DMS79 (cell line): ENCODE data around the gene MIA2.
"Not testable (repeated sequence)": the region's sequence is repeated elsewhere in the genome, so short reads cannot be mapped to it uniquely, and the experiment has no call there.

Experiments
- DNase-seq: peaks from one replicate; lab custom pipeline; 2025; lab: John Stamatoyannopoulos, UW

Gene MIA2

GRCh38 chr14:39231751-39232553 lies 1.8 kb upstream of the MIA2 start:
- DNase-seq = not testable (repeated sequence)

GRCh38 chr14:39232554-39233415 lies 930 bp upstream of the MIA2 start:
- DNase-seq = no peak

DNA sequence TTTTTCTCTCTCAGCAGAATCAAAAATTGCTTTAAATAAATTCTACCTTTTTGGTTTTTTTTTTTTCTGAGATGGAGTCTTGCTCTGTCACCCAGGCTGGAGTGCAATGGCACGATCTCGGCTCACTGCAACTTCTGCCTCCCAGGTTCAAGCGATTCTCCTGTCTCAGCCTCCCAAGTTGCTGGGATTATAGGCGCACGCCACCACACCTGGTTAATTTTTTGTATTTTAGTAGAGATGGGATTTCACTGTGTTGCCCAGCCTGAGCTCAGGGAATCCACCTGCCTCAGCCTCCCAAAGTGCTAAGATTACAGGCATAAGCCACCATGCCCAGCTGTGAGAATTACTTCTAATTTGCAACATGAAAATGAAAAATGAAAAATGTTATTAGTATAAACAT lies 1.3 kb downstream of the MIA2 start:
- DNase-seq = not testable (repeated sequence)

DNA sequence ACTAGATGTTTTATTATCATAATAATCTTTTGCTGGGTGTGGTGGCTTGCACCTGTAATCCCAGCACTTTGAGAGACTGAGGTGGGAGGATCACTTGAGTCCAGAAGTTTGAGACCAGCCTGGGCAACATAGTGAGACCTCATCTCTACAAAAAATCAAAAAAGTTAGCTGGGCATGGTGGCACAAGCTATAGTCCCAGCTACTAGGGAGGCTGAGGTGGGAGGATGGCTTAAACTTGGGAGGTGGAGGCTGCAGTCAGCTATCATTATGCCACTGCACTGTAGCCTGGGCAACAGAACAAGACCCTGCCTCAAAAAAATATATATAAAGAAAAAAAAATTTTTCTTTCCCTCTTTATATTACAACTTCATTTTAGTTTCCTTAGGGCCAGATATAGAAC lies 1.8 kb downstream of the MIA2 start:
- not testable (repeated sequence) for DNase-seq

DNA sequence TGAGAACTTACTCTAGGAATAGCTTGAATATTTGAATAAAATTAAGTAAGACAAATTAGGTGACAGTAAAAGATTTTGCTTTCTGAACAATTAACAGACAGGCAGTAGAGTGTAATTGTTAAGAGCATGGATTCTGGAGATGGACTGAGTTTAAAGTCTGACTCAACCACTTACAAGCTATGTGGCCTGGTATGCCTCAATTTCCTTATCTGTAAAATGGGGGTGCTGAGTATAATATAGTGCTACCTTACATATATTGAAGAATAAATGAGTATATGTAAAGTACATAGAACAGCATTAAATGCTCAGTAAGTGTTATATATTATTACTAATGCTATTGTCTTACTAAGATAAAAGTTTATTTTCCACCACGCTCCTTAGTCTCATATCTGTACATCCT lies 7.1 kb downstream of the MIA2 start:
- DNase-seq = no peak

DNA sequence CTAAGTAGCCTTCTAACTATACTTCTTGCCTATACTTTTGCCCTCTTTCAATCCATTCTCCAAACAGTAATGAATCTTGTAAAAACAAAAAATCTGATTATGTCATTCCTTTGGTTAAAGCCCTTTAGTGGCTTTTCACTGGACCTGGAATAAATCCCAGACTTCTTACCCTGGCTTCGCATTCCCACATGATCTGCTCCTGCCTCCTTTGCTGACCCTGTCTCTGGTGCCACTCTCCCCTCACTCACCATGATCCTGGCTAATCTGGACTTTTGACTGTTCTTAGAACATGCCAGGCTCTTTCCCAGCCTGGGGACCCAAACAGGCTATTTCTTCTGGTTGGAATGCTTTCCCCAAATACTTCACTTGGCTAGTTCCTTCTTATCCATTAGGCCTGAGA lies 7.9 kb downstream of the MIA2 start:
- no peak for DNase-seq

- no peak for DNase-seq
Measured at GRCh38 chr14:39243831-39244230, 10.1 kb downstream of the MIA2 start.

DNA sequence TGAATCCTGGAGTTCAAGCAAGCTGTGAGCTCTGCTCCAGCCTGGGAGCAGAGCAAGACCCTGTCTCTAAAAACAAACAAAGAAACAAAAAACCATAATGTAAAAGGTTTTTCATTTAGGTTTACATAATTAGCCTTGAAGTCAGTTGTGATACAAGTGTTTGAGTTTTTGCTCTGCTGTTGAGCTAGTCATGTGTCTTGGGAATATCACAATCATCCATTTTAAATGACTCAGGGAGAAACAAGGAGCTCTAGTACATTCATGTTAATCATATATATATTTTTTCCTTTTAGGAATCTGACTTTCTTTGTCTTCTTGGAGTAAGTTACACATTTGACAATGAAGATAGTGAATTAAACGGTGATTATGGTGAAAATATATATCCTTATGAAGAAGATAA lies 12.9 kb downstream of the MIA2 start:
- DNase-seq = no peak

DNA sequence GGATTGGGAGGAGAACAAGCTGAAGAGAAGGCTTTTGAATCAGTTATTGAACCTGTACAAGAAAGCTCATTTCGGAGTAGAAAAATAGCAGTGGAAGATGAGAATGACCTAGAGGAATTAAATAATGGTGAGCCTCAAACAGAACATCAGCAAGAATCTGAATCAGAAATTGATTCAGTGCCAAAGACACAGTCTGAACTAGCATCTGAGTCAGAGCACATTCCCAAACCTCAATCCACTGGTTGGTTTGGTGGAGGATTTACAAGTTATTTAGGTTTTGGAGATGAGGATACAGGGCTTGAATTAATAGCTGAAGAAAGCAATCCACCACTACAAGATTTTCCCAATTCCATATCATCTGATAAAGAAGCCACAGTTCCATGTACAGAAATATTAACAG lies 13.5 kb downstream of the MIA2 start:
- DNase-seq = no peak

DNA sequence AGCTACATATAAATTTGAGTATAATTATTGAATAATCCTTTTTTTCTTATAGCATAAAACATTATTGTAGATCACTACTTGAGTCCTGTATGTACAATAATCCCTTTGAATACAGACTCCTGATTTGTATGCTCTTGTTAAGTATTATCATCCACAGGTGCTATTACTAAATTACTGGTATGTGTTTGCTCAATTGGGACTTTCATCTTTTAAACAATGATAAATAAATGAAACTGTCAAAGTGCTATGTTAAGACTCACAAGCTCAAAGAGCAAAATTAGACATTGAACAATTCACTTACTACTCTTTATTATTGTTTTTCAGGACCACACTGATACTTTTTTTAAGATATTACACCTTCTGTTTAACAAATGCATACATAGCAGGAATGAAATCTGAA lies 17.8 kb downstream of the MIA2 start:
- no peak for DNase-seq

GRCh38 chr14:39257388-39257787 lies 23.7 kb downstream of the MIA2 start:
- not testable (repeated sequence) for DNase-seq

GRCh38 chr14:39258782-39259545 lies 25.2 kb downstream of the MIA2 start:
- DNase-seq = no peak

DNA sequence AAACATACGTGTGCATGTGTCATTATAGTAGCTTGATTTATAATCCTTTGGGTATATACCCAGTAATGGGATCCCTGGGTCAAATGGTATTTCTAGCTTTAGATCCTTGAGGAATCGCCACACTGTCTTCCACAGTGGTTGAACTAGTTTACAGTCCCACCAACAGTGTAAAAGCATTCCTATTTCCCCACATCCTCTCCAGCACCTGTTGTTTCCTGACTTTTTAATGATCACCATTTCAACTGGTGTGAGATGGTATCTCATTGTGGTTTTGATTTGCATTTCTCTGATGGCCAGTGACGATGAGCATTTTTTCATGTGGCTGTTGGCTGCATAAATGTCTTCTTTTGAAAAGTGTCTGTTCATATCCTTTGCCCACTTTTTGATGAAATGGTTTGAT lies 26.4 kb downstream of the MIA2 start:
- DNase-seq = not testable (repeated sequence)

- not testable (repeated sequence) for DNase-seq
Measured at GRCh38 chr14:39262214-39262613, 28.5 kb downstream of the MIA2 start.

DNA sequence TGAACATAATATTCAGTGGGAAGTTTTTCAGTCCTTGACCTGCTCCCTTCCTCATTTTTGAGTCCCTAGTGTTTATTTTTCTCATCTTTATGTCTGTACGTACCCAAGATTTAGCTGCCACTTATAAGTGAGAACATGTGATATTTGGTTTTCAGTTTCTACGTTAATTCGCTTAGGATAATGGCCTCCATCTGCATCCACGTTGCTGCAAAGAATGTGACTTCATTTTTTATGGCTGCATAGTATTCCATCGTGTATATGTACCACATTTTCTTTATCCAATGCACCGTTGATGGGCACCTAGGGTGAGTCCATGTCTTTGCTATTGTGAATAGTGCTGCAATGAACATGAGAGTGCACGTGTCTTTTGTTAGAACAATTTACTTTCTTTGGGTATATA lies 30.3 kb downstream of the MIA2 start:
- DNase-seq = no peak

DNA sequence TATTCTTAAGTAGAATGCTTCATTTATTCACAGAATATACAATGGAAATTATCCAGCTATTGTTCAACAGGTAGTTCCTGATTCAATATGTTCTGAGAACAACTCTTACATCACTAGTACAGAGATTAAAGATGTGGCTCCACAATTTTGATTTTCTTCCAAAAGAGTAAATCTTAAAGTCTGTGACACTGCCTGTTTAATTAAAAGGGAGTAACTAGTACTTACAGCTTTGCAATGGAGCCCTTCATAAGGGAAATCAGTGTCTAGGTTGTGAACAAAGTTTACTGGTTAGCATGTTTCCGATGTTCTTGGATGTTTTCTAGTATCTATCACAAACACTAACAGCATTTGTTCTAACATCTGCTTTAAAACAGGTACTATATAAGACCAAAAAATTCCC lies 30.8 kb downstream of the MIA2 start:
- no peak for DNase-seq

- no peak for DNase-seq
Measured at GRCh38 chr14:39265033-39265432, 31.3 kb downstream of the MIA2 start.

DNA sequence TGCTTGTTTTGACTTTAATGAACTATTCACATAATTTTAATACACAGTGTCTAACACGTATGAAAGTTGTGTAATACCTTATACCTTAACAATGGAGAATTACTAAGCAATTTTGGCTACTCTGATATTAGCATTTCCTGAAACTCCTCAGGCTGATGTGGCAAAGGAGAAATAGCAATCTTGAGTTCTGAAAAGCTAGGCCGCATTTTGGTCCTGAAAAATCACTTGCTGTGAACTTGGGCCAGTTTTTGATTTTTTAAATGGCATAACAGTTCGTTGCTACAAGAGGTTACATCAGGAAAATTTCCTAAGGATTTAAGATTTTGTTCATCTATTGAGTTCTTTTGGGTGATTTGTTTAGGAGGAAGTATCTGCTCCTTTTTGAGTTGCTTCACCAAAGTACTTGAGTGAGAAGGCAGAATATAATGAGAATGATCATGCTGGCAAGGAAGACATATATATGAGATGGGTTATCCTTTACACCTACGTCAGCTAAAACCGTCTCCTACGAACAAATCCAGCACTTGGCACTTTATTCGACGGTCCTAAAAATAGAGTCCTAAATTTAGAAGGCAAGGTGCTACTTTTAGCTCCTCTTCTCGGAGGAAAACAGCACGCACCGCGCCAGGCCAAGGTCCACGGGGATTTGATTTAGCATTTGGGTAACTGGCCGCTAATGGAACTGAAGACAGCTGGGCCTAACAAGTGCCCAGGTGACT lies 32.2 kb downstream of the MIA2 start:
- DNase-seq = no peak

DNA sequence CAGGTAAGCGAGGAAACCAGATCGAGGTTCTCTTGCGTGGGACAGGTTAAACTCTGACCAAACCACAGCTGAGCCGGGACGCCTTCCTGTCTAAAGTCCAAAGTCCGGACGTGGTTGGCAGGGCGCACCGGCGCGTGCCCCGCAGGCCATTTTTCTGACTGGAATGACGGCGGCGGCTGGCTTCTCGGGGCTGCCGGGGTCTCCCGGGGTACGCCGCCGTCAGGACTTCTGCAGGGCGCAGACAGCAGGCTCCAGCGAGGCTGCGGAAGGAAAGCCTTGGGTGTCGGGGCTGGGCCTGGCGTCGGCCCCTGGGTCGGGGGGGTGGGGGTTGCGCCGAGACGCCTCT lies 32.8 kb downstream of the MIA2 start:
- no peak for DNase-seq

DNA sequence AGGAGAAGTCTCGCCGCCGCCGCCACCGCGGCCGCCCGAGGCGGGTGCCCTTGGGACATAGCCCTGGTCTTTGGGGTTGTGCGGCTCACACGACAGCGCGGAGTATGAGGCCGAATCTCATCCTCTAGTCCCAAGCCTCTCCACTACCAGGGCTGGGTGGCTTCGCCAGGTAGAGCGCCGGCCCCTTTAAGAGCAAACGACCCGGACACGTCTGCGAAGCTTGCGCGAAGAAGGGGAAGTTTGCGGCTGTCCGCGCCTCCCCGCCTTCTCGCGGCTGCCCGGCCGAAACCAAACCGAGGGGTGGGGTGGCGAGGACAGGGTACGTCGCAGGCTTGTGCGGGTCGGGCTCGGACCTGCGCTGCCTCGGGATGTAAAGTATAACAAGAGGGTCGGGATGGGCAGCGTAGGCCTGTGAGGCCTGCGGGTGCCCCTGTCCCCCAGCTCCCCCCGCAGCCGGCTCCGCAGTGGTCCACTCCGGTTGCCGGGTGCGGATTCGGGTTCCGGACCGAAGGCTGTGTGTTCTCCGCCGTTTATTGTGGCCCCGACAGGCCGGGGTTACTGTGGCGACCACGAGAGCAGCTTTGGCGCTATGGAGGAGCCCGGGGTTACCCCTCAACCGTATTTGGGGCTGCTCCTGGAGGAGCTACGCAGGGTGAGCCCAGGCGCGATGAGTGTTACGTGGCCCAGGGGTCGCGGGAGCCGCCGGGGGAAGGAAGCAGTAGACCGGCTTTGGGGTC lies 33.3 kb downstream of the MIA2 start:
- peak; percentile 56 for DNase-seq

GRCh38 chr14:39267608-39268005 lies 33.9 kb downstream of the MIA2 start:
- no peak for DNase-seq
